NCI-H524 treated with DMSO at 0.1 percent for 48 hours (cell line): ENCODE data around the gene NDUFA3.

ENCODE experiments used
- DNase-seq: peaks from one replicate; lab custom pipeline; 2025; lab: John Stamatoyannopoulos, UW

Gene NDUFA3

DNA sequence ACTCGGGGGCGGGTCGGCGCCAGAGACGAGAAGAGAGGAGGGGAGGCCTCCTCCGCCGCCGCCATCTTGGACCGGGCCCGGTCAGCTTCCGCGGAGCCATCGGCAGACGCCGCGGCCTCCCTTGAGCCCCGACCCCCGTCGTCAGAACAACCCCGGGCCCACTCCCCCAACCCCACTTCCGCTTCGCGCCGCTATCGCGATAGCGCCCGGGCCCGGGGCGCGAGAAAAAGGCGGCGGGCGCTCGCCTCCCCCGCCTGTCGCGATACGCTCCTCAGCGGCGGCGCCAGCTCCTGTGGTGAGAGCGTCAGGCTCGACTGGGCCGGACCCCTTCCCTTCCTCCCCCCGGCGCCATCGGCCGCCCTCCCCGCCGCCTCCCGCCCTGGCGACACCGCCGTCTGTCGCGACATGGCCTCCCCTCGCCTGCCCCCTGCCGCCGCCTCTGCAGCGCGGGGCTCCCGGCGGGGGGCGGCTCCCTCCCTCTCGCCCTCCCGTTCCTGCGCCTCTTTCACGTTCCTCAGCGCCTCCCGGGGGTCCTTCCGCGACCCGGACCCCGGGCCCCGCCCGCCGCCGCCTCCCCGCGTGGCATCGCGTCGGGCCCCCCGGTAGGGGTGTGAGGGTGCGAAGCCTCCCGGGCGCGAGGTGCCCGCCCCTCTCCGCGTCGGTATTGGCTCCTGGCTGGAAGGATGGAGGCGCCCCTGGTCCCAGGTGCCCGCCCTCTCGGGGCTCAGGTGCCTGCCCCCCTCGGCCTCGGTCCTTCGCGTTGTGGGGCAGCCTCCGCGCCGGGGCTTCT, 35.2 kb downstream of the NDUFA3 start, which contains the start of gene CNOT3:
Gene CNOT3 (plus strand): TSS at position 64 of the 790 bp plus-strand sequence. CDS start 5,217 bp downstream, outside the sequence.
- no peak for DNase-seq

DNA sequence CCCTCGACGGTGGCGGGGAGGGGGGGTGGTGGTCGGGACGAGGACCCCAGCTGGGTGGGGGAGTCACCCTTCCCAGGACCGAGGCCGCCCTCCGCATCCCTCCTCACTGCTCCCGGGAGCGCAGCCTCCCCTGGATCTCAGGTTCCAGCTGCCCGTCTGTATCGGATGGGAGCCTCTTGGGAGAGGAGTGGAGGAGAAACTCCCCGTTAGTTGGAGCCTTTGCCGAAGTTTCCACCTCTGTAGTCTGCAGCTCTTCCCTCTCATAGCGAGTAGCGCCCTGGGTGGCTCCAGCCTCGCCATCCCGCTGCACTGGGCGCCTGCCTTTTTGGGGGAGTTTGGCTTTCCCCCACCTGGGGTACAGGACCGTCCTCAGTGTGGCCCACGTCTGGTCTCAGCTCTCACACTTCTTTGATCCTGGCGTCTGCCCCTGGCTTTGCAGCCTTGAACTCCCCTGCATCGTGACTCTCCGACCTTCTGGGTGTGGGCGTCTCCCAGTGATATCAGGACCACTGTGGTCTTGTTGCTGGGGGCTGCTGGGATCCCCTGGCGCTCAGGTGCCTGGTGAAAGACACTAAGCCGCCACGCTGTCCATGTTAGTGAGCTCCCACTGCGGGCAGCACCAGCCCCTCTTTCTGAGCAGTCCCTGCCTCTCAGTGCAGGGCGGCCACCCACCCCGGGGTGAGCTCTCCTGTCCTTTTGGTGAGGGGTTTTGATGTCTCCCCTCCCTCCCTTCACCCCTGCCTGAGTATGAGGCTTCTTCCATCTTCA, 36.0 kb downstream of the NDUFA3 start:
- no peak for DNase-seq

DNA sequence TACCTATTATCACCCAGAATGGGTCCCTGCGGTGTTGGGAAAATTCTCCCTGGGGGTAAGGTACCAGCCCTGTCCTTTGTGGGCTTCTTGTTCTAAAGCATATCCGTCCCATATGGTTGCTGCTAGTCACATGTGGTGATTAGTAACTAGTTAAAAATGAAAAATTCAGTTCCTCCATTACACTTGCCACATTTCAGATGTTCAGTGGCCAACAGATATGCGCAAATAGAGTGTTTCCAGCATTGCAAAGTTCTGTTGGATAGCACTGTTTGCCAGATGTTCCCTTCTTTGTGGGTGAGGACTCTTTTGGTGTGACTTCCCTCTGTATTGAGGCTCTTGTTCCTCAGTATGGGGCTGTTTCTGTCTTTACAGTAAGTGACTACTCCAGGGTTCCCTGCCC, 38.7 kb downstream of the NDUFA3 start:
- DNase-seq, result no peak

DNA sequence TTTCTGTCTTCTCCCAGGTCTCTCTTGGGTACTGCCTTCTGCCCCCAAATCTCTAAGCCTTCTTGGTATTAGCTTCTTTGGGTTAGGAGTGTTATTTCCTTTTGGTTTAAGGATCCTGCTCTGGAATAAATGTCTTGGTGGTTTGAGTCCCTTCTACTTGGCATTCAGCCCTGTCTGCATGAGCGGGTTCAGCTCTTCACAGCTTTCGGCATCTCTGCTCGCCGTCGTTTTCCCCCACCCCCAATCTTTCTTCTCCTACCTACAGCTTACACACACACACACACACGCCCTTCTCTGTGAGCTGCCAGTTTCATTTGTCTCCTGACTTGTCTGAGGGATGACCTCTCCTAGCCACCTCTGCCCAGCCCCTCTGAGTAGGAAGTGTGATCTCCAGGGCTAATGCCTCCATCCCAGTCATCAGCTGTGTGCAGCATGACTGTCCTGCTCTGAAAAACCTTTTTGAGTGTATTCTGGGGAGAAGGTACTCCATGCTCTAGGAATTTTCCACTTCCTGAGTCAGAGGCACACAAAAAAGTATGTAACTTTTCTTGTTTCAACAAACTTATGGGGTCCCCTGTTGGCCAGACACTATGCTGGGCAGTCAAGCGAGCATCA, 39.6 kb downstream of the NDUFA3 start:
- DNase-seq, result no peak

DNA sequence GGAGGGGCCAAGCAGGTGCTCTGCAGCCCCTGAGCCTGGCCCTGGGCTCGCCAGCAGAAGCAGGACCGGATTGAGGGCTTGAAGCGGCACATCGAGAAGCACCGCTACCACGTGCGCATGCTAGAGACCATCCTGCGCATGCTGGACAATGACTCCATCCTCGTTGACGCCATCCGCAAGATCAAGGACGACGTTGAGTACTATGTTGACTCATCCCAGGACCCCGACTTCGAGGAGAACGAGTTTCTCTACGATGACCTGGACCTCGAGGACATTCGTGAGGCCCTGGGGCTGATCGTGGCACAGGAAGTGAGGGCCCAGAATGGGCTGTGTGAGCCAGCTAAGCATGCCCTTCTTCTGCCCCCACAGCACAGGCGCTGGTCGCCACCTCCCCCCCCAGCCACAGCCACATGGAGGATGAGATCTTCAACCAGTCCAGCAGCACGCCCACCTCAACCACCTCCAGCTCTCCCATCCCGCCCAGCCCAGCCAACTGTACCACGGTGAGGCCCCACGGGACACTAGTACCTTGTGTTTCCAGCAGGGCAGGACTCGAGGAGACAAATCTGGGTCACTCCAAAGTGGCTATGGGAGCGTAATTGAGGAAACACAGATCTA, 43.0 kb downstream of the NDUFA3 start:
- DNase-seq, result no peak

DNA sequence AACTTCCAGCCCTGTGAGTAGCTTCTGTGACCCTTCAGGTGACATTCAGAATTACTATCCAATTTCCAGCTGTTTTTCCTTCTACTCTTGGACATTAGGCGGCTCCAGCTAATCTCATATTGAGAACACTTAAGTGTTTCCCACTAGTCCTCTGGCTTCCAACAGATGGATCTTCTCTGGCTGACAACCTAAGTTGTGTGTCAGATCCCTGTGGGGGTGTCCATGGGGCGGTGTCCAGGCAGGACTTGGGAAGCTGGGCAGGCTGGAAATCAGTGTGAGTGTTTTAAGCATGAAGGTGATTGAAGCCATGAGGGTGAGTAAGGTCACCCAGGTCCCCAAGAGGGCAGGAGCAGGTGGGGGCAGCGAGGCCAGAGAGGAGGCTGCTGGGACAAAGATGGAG, 45.0 kb downstream of the NDUFA3 start:
- DNase-seq, result no peak

DNA sequence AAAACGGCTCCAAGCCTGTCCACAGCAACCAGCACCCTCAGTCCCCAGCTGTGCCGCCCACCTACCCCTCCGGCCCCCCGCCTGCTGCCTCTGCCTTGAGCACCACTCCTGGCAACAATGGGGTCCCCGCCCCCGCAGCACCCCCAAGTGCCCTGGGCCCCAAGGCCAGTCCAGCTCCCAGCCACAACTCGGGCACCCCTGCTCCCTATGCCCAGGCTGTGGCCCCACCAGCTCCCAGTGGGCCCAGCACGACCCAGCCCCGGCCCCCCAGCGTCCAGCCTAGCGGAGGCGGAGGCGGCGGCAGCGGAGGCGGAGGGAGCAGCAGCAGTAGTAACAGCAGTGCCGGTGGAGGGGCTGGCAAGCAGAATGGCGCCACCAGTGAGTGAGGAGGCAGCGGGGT, 45.5 kb downstream of the NDUFA3 start:
- no peak for DNase-seq

DNA sequence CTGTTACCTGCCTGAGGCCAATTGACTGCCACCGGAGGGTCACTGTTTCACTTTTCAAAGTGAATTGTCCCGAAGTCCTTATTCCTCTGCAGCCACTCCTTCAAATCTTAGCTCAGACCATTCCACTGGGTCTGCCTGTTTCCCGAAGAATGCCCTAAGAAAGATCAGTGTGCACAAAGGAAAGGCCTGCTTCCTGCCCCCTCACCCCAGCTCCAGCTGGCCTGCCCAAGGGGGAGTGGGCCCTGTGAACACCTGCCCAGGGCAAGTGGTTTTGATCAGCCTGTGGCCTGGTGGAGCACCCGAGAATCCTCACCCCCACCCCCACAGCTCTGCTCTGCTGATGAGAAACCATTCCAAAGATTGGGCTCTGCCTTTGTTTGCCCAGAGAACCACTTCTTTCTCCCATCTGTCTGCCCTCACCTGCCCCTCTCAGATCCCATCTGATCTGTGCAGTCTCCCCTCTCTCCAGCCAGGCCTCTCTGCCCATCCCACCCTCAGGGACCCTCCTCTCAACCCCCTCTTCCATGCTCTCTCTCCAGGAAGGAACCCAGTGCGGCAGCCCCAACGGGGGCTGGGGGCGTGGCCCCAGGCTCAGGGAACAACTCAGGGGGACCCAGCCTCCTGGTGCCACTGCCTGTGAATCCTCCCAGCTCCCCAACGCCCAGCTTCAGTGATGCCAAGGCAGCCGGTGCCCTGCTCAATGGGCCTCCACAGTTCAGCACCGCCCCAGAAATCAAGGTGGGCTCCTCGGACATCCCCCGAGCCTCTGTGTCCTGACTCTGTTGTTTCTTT, 46.6 kb downstream of the NDUFA3 start:
- no peak for DNase-seq

DNA sequence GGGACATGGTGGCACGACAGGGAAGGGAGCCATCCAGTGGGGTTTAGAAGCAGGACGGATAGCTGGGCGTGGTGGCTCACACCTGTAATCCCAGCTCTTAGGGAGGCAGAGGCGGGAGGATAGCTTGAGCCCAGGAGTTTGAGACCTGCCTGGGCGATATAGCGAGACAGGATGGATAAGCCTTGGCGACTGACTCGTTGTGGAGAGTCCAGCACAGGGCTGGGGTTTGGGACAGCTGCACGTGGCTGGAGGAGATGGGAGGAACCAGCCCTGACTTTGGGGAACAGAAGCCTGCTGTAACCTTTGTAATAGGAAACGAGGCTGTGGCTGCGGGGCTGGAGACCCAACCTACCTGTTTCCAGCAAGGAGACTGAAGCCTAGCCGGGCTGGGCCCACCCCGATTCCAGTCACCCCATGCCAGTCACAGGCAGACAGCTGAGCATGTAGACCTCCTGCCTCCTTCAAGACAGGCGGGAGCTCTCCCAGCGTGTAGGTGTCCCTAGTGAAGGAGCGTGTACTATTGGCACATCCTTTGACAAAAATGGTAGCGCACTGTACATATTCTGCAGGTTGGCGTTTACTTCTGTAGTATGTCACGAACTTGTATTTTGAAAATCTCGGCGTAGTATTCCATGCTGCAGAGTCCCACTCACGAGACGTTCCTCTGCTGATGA, 48.8 kb downstream of the NDUFA3 start:
- no peak for DNase-seq

DNA sequence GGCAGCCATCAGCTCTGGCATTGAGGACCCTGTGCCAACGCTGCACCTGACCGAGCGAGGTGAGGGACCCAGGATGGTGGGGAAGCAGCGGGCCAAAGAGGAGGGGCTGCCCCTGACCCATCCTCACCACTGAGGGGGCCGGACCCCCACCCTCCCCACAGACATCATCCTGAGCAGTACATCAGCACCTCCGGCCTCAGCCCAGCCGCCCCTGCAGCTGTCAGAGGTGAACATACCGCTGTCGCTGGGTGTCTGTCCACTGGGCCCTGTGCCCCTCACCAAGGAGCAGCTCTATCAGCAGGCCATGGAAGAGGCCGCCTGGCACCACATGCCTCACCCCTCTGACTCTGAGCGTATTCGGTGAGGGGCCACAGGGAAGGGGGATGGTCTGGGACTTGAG, 49.6 kb downstream of the NDUFA3 start:
- no peak for DNase-seq

DNA sequence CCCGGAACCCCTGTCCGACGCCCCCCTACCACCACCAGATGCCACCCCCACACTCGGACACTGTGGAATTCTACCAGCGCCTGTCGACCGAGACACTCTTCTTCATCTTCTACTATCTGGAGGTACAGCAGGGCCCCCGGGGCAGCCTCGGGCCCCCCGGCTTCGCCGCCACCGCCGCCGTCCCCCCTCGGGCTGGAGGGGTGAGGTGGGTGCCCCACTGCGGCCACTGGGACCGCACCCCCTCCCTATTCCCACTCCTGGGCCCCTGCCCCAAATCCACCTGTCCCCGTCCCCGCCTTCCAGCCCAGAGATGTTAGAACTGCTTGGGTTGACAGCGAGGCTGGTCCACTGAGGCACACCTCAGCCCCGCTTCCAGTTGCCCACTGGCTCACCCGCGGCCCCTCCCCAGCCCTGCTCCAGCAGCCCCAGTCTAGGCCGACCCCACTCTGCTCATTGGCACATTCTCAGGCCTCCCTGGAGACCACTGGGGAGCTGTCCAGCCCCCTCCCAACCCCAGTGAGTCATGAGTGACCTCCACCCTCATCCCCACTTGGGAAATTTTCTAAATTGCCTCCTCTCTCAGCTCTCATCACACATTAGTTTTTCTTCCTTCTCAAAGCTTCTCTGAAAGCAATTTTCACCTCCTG, 50.3 kb downstream of the NDUFA3 start:
- no peak for DNase-seq

DNA sequence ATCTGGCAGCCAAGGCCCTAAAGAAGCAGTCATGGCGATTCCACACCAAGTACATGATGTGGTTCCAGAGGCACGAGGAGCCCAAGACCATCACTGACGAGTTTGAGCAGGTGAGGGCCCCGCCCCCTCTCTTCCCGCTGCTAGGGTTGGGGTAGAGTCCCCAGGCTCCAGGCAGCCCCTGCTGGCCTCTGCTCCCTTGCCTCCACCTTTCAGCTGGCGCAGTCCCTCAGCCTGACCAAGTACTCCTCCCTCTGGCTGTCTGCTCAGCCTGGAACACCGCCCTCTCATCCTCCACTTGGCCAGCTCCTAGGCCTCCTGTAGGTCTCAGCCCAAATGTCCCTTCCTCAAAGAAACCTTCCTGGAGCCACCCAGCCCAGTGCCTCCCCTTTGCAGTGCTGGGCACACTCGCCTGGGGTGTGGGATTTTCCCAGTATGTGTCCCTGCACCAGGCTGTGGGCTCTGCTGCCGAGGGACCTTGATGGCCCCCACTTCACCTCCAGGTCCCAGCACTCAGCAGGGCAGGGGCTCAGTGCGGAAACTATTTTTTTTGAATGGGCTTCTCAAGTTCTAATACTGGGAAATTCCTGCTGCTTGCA, 51.2 kb downstream of the NDUFA3 start:
- no peak for DNase-seq

DNA sequence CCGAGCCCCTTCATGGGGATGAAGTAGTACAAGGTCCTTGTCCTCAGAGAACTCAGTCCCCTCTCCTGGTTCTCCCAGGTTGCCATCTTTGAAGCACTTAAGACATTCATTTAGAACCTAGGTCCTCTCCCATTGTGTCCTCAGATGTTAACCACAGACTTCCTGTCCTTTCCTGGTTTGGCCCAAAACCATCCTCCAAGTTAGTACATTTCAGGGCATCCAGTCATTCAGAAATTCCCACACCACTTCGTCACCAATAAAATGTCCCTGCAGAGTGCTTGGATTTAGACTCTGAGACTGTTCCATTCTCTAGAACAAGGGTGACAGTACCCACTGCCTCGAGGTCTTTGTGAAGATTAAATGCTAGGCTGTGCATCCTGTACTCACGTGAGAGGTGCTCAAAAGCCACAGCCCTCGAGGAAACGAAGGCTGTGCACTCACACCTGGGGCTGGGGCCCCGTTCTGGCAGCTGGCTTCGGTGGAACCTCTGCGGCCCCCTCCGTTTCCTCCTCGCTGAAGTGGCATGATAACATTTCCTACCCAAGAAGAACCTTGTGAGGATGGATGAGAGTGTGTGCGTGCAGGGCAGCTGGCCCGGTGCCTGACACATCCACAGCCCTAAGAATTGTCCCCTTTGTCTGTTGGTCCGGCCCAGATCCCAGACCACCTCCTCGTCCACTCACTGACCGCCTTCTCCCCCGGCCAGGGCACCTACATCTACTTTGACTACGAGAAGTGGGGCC, 52.1 kb downstream of the NDUFA3 start:
- DNase-seq, result no peak

DNA sequence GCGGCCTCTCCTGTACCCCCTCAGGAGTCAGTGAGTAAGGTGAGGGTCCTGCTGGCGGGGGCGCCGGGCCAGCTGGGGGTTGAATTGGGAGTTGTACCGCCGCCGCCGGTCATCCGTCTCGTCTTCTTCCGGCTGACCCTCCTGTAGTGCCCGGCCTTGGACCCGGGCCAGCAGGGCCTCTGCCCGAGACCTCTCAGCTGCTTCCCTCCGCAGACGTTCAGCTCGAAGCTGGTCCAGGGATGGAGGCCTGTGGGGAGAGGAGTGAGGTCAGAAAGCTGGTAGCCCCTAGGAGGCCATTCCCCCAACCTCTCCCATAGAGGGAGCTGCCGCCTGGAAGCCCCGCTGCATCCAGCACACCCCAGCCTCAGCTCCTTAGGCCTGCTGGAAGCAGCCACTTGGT, 53.0 kb downstream of the NDUFA3 start:
- no peak for DNase-seq

DNA sequence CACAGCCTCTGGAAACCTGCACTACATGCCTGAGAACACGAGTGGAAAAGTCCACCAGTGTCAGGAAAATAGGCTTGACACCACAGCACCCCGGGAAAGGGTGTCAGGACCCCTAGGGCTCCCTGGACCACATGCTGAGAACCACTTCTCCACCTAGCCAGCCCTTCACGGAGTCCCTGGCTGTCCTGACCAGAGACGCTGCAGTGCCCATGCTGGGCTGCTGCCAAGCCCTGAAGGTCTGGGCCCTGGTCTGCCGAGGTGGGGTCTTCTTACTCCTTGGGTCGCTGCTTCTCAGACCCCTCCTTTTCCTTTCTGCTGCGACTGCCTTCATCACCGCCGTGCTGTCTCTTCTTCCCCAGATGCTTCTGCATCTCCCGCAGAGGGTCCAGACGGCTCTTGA, 53.8 kb downstream of the NDUFA3 start:
- no peak for DNase-seq

DNA sequence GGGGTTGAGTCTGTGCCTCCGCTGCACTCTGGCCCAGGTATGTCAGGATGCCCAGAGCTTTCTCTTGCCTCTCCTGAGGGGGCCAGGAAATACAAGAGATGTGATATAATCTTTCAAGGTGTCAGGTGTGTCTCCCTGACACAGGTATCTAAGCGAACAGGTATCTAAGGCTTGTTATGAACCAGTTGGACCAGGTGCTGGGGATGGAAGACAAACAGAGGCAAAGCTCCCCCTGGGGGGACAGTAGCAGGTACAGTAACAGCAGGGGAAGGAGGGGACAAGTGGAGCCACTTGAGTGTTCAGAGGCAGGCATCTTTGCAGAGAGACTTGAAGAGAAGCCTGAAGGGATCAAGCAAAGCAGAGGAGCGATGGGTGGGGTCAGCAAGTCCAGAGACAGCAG, 54.3 kb downstream of the NDUFA3 start:
- no peak for DNase-seq
